NCI-H2081 (cell line): ENCODE data around the gene TOGARAM2.
A peak's percentile ranks its signal among the peaks of the same experiment; 100 is the strongest.

Source experiments
- DNase-seq, 2 experiments: peaks; one replicate each; lab custom pipeline; 2025; lab: John Stamatoyannopoulos, UW

Gene TOGARAM2

GRCh38 chr2:29023188-29023587 lies 42.1 kb downstream of the TOGARAM2 start:
- DNase-seq = no peak

- DNase-seq = peak; percentile 44 to 89
Observed at GRCh38 chr2:29024882-29025430, 43.9 kb downstream of the TOGARAM2 start.

- DNase-seq = peak; percentile 76 to 88
Observed at GRCh38 chr2:29025711-29026110, 44.6 kb downstream of the TOGARAM2 start.

- DNase-seq = no peak
Observed at GRCh38 chr2:29031046-29031445, 49.9 kb downstream of the TOGARAM2 start.

- DNase-seq = no peak
Observed at GRCh38 chr2:29032189-29032588, 51.1 kb downstream of the TOGARAM2 start.

- DNase-seq = no peak
Observed at GRCh38 chr2:29033172-29033571, 52.1 kb downstream of the TOGARAM2 start.

- DNase-seq = no peak
Observed at GRCh38 chr2:29033656-29034055, 52.6 kb downstream of the TOGARAM2 start.

- DNase-seq = no peak
Observed at GRCh38 chr2:29035016-29035745, 54.1 kb downstream of the TOGARAM2 start.

- no peak for DNase-seq
Observed at GRCh38 chr2:29039718-29040480, 58.8 kb downstream of the TOGARAM2 start.

GRCh38 chr2:29040552-29040951 lies 59.5 kb downstream of the TOGARAM2 start:
- no peak for DNase-seq

GRCh38 chr2:29041161-29041660 lies 60.1 kb downstream of the TOGARAM2 start:
- DNase-seq = no peak

GRCh38 chr2:29042561-29043075 lies 61.5 kb downstream of the TOGARAM2 start:
- peak in 1 of 2 experiments; percentile 58 for DNase-seq

GRCh38 chr2:29044459-29044858 lies 63.4 kb downstream of the TOGARAM2 start:
- no peak for DNase-seq

GRCh38 chr2:29046321-29046720 lies 65.2 kb downstream of the TOGARAM2 start:
- no peak for DNase-seq

- no peak for DNase-seq
Observed at GRCh38 chr2:29047083-29047845, 66.2 kb downstream of the TOGARAM2 start.

GRCh38 chr2:29050591-29050990 lies 69.5 kb downstream of the TOGARAM2 start:
- no peak for DNase-seq

- DNase-seq = no peak
Observed at GRCh38 chr2:29051730-29052129, 70.6 kb downstream of the TOGARAM2 start.

GRCh38 chr2:29052807-29053206 lies 71.7 kb downstream of the TOGARAM2 start:
- no peak for DNase-seq

GRCh38 chr2:29053223-29053622 lies 72.1 kb downstream of the TOGARAM2 start:
- DNase-seq = no peak

- no peak for DNase-seq
Observed at GRCh38 chr2:29053670-29054400, 72.7 kb downstream of the TOGARAM2 start.

GRCh38 chr2:29054430-29054829 lies 73.3 kb downstream of the TOGARAM2 start:
- DNase-seq = no peak
